K562 (cell line): ENCODE data around the gene AFF1. TPM values are rescaled to one million over a fixed set of nuclear protein-coding genes. Genes with fewer than 3 reads are reported as not detected.

ENCODE experiments used
- ATAC-seq: fragments of 200-7000 bp; cut with Tn5 transposase; 3 replicates; pipeline ENCODE4 v1.9.1; 2020; ENCODE audit warnings: moderate library complexity
- BruUV-seq: library from RNA; stranded (reverse); fragments of 400-500 nt; replicated peaks from 2 replicates; lab custom pipeline; 2021; lab: Mats Ljungman, UMichigan
- CTCF ChIA-PET: fragments of 300-600 bp; formaldehyde crosslinking; extraction: SDS; loops from one replicate; lab custom pipeline; 2021; ENCODE audit warnings: low intra/inter-chr PET ratio; lab: Yijun Ruan, JAX
- POLR2A ChIA-PET: fragments of 300-600, 350-650 bp; sonication (Branson Sonifier 250); formaldehyde crosslinking; extraction: SDS; loops from one replicate; lab custom pipeline; 2021; ENCODE audit warnings: antibody characterized with exemption, inconsistent platforms; lab: Yijun Ruan, JAX
- DNase-seq, 4 experiments: peaks; one replicate each; pipeline versions ENCODE4 v3.0.0 to v3.0.0-alpha.2; 2011 to 2018; ENCODE audit warnings: low spot score in 3 of 4, mixed read lengths in 3 of 4; ENCODE audit errors: extremely low read depth in 1 of 4
- FAIRE-seq: peaks from 2 replicates; lab custom pipeline; 2011; peaks lifted over from hg19 to GRCh38; lab: Jason Lieb, UNC
- H2AFZ ChIP-seq: 2 replicates; pipeline ENCODE4 v1.6.0; 2011; ENCODE audit warnings: low read depth, low read length, control low read depth, inconsistent platforms
- H3K27ac ChIP-seq: fragments of 200-600 bp; 3 replicates; pipeline ENCODE4 v1.8.0; 2011; ENCODE audit warnings: low read depth, mild to moderate bottlenecking, control low read depth, inconsistent platforms, low read length, moderate library complexity, mixed read lengths; ENCODE audit errors: extremely low read depth
- H3K27me3 ChIP-seq, 2 experiments: fragments of 300-600 bp in 1 of 2; 2 replicates in 1 of 2; 3 replicates in 1 of 2; pipeline versions ENCODE4 v1.6.0 to v1.8.0; 2011; ENCODE audit warnings: inconsistent platforms in 2 of 2, low read length in 2 of 2, mild to moderate bottlenecking in 1 of 2, mixed read lengths in 1 of 2, moderate library complexity in 1 of 2; ENCODE audit not compliant: control insufficient read depth in 2 of 2, insufficient read depth in 2 of 2
- H3K36me3 ChIP-seq: fragments of 300-600 bp; 3 replicates; pipeline ENCODE4 v1.8.0; 2011; ENCODE audit warnings: mild to moderate bottlenecking, low read length, inconsistent platforms; ENCODE audit not compliant: control insufficient read depth, insufficient read depth
- H3K4me1 ChIP-seq, 2 experiments: fragments of 200-600 bp in 1 of 2; replicated peaks in 1 of 2; 2 replicates in 1 of 2; 3 replicates in 1 of 2; pipeline versions ENCODE4 v1.5.1 to v1.8.0; 2011; ENCODE audit warnings: inconsistent platforms in 2 of 2, low read length in 2 of 2, mild to moderate bottlenecking in 1 of 2, mixed read lengths in 1 of 2, moderate library complexity in 1 of 2; ENCODE audit not compliant: control insufficient read depth in 2 of 2, insufficient read depth in 2 of 2
- H3K4me2 ChIP-seq: 2 replicates; pipeline ENCODE4 v1.6.1; 2011; ENCODE audit warnings: low read length, control low read depth, inconsistent platforms, mixed read lengths; ENCODE audit not compliant: insufficient read depth
- H3K4me3 ChIP-seq: fragments of 200-600 bp; sonication (generic), shearing (Covaris generic); 2 replicates; pipeline ENCODE4 v1.5.1; 2016; ENCODE audit warnings: control low read depth, inconsistent platforms
- H3K79me2 ChIP-seq: fragments of 200-600 bp; 3 replicates; pipeline ENCODE4 v1.8.0; 2011; ENCODE audit warnings: low read length, inconsistent platforms; ENCODE audit not compliant: control insufficient read depth, insufficient read depth
- H3K9ac ChIP-seq, 2 experiments: 2 replicates each; pipeline versions ENCODE4 v1.6.0 to v1.6.1; 2011; ENCODE audit warnings: low read depth in 2 of 2, low read length in 2 of 2, control low read depth in 1 of 2, inconsistent platforms in 1 of 2, mild to moderate bottlenecking in 1 of 2, mixed read lengths in 1 of 2; ENCODE audit not compliant: insufficient read depth in 1 of 2
- H3K9me1 ChIP-seq: one replicate; pipeline ENCODE4 v1.6.0; 2011; ENCODE audit warnings: inconsistent platforms, mild to moderate bottlenecking, low read length, moderate library complexity; ENCODE audit not compliant: control insufficient read depth, insufficient read depth
- H3K9me3 ChIP-seq: replicated peaks from 2 replicates; pipeline ENCODE4 v1.5.1; 2011; ENCODE audit warnings: low read depth, low read length, inconsistent platforms; ENCODE audit not compliant: control insufficient read depth, insufficient read depth
- H4K20me1 ChIP-seq: replicated peaks from 2 replicates; pipeline ENCODE4 v1.6.1; 2011; ENCODE audit warnings: low read length, inconsistent platforms, mixed read lengths; ENCODE audit not compliant: control insufficient read depth, insufficient read depth
- CC2D1A ChIP-seq: fragments of 450-650 bp; IDR thresholded peaks from 2 replicates; pipeline ENCODE4 v1.6.1; 2017; ENCODE audit warnings: mild to moderate bottlenecking
- CREB3 ChIP-seq: fragments of 450-650 bp; conservative IDR thresholded peaks from 2 replicates; pipeline ENCODE4 v1.6.1; 2016; ENCODE audit warnings: missing genetic modification characterization, low read depth, mild to moderate bottlenecking, missing compliant biosample characterization, moderate library complexity
- CXXC5 ChIP-seq: fragments of 250-450 bp; sonication (Bioruptor Pico); IDR thresholded peaks from 2 replicates; pipeline ENCODE4 v1.8.0; 2022; ENCODE audit warnings: inconsistent platforms, mild to moderate bottlenecking, moderate library complexity
- ILK ChIP-seq: fragments of 450-650 bp; IDR thresholded peaks from 2 replicates; pipeline ENCODE4 v1.6.1; 2016; ENCODE audit warnings: missing genetic modification characterization, low read depth, mild to moderate bottlenecking, missing compliant biosample characterization, moderate library complexity, borderline replicate concordance
- NR2C1 ChIP-seq, 2 experiments: fragments of 450-650 bp; IDR thresholded peaks; 2 replicates each; pipeline ENCODE4 v1.6.1; 2017; ENCODE audit warnings: mild to moderate bottlenecking in 2 of 2, antibody characterized with exemption in 1 of 2, inconsistent platforms in 1 of 2, missing compliant biosample characterization in 1 of 2, missing genetic modification characterization in 1 of 2
- SRSF1 ChIP-seq: fragments of 200-400 bp; formaldehyde crosslinking; IDR thresholded peaks from 2 replicates; pipeline ENCODE4 v1.6.1; 2017; ENCODE audit warnings: mild to moderate bottlenecking, low read depth, low read length, moderate library complexity
- USF1 ChIP-seq: sonication (generic); formaldehyde crosslinking; IDR thresholded peaks from 2 replicates; pipeline ENCODE4 v1.9.0; 2022; ENCODE audit warnings: mild to moderate bottlenecking, missing genetic modification reagents
- ZNF354B ChIP-seq: fragments of 250-450 bp; sonication (Bioruptor Pico); IDR thresholded peaks from 2 replicates; pipeline ENCODE4 v1.4.0; 2020
- ZNF586 ChIP-seq: fragments of 450-650 bp; formaldehyde crosslinking; conservative IDR thresholded peaks from 2 replicates; pipeline ENCODE4 v1.4.0; 2020; ENCODE audit warnings: mild to moderate bottlenecking, moderate library complexity
- WGBS: fragments of 100-300 bp; shearing (Covaris generic); methylation state at CpG from one replicate; pipeline ENCODE4 v1.1.6; 2016; ENCODE audit warnings: low coverage, mixed read lengths; ENCODE audit not compliant: insufficient coverage; ENCODE audit errors: missing lambda C conversion rate; 5-methylcytosine and 5-hydroxymethylcytosine counted together
- in situ Hi-C: fragments of 300-500 bp; cut with MboI; formaldehyde crosslinking; loops from 4 replicates; pipeline ENCODE4 v1.15.0; 2018; ENCODE audit warnings: inconsistent platforms, mixed read lengths
- intact Hi-C: fragments of 100-400 bp; cut with micrococcal nuclease; formaldehyde crosslinking; loops from 2 replicates; pipeline ENCODE4 v1.14.2; 2022
- polyA plus RNA-seq, 8 experiments: library from polyadenylated mRNA; depleted of rRNA in 4 of 8; stranded (reverse) in 5 of 8; unstranded in 3 of 8; fragments of >200 nt; fragmentation: Nextera tagmentation in 2 of 8; fragmentation: Illumina TruSeq in 1 of 8; extraction: Ambion mirVana in 2 of 8; extraction: Trizol in 1 of 8; gene quantifications; 2 replicates each; pipeline versions ENCODE4 v1.2.1 to v1.2.3, GENCODE V29; 2011 to 2014; ENCODE audit warnings: inconsistent platforms in 1 of 8, missing spikeins in 1 of 8
- total RNA-seq, 7 experiments: library from RNA; depleted of rRNA in 6 of 7; stranded (reverse); fragments of >200 nt in 6 of 7; fragmentation: Illumina TruSeq in 2 of 7; extraction: Trizol in 2 of 7; gene quantifications; 2 replicates each; pipeline versions ENCODE4 v1.2.1 to v1.2.3, GENCODE V29; 2011 to 2021; ENCODE audit warnings: low replicate concordance in 1 of 7
- TF ChIP-seq, protein P1 (sequence below): fragments of 450-650 bp; IDR thresholded peaks from 2 replicates; pipeline ENCODE4 v1.6.1; 2017; ENCODE audit warnings: antibody characterized with exemption
- TF ChIP-seq, protein P2 (sequence below): fragments of 250-450 bp; sonication (Bioruptor Pico); IDR thresholded peaks from 2 replicates; pipeline ENCODE4 v1.5.0; 2021; ENCODE audit warnings: mild to moderate bottlenecking, moderate library complexity
- TF ChIP-seq, protein P3 (sequence below): fragments of 250-450 bp; sonication (Bioruptor Pico); IDR thresholded peaks from 2 replicates; pipeline ENCODE4 v1.8.0; 2022; ENCODE audit warnings: moderate library complexity, mild to moderate bottlenecking, inconsistent platforms

The AFF1 gene
- total and polyA plus RNA-seq, 9 of the 15 experiments (the other 6 are each of a cell fraction or from before 2014, with no cell fraction given): 4.1 to 47.5 (median 17.2) TPM

DNA sequence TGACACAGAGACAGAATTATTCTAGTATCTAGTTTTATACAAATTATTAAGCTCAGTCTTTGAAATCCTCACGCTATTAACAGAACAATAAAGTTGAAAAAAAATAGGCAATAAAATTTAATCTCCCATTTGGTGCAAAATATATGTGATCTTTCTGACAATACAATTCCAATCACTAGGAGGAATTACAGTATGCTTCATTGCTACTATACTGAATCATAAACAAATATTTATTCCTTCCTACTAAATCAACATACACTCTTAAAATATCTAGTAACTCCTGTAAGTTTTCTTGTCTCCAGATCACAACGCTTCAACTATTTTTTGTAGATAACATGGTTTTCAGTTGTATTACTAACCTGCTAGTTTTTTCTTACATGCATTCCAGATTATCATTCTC, 239.9 kb downstream of the AFF1 start:
- intact Hi-C loops: no loop called here
- WGBS: 100% methylated on average over 2 of the region's 2 CpGs
- no TSS peak for BruUV-seq
- in situ Hi-C loops: no loop called here
- Histone ChIP-seq H3K9ac (no peak overlapping the region), H3K79me2 (no peaks in the 10 kb centered on the region), H3K9me3 (no peaks in the 10 kb centered on the region), H3K4me2 (no peak overlapping the region), H2AFZ (no peak overlapping the region), H4K20me1 (no peaks in the 10 kb centered on the region), H3K27ac (no peak overlapping the region), H3K9me1 (no peaks in the 10 kb centered on the region), H3K27me3 (no peaks in the 10 kb centered on the region), H3K36me3 (peaks cover 15% of the 10 kb centered on the region; the same call in 1 of the 3 replicates), H3K4me1 (no peaks in the 10 kb centered on the region), H3K4me3 (no peak overlapping the region)
- ChIA-PET POLR2A (no interaction called here), CTCF (no interaction called here)
- TF ChIP-seq CXXC5 (no peak), CC2D1A (no peak), ZNF586 (no peak), CREB3 (tag) (no peak), ZNF354B (CRISPR knock-in tag) (no peak), USF1 (CRISPR knock-in tag) (no peak), SRSF1 (no peak), NR2C1 (IDR thresholded peaks at IDR 0.05) (no peak), NR2C1 (tag; IDR thresholded peaks at IDR 0.05) (no peak), ILK (tag) (no peak)
- TF ChIP-seq, protein P1, sequence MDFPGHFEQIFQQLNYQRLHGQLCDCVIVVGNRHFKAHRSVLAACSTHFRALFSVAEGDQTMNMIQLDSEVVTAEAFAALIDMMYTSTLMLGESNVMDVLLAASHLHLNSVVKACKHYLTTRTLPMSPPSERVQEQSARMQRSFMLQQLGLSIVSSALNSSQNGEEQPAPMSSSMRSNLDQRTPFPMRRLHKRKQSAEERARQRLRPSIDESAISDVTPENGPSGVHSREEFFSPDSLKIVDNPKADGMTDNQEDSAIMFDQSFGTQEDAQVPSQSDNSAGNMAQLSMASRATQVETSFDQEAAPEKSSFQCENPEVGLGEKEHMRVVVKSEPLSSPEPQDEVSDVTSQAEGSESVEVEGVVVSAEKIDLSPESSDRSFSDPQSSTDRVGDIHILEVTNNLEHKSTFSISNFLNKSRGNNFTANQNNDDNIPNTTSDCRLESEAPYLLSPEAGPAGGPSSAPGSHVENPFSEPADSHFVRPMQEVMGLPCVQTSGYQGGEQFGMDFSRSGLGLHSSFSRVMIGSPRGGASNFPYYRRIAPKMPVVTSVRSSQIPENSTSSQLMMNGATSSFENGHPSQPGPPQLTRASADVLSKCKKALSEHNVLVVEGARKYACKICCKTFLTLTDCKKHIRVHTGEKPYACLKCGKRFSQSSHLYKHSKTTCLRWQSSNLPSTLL: no peak
- TF ChIP-seq, protein P2, sequence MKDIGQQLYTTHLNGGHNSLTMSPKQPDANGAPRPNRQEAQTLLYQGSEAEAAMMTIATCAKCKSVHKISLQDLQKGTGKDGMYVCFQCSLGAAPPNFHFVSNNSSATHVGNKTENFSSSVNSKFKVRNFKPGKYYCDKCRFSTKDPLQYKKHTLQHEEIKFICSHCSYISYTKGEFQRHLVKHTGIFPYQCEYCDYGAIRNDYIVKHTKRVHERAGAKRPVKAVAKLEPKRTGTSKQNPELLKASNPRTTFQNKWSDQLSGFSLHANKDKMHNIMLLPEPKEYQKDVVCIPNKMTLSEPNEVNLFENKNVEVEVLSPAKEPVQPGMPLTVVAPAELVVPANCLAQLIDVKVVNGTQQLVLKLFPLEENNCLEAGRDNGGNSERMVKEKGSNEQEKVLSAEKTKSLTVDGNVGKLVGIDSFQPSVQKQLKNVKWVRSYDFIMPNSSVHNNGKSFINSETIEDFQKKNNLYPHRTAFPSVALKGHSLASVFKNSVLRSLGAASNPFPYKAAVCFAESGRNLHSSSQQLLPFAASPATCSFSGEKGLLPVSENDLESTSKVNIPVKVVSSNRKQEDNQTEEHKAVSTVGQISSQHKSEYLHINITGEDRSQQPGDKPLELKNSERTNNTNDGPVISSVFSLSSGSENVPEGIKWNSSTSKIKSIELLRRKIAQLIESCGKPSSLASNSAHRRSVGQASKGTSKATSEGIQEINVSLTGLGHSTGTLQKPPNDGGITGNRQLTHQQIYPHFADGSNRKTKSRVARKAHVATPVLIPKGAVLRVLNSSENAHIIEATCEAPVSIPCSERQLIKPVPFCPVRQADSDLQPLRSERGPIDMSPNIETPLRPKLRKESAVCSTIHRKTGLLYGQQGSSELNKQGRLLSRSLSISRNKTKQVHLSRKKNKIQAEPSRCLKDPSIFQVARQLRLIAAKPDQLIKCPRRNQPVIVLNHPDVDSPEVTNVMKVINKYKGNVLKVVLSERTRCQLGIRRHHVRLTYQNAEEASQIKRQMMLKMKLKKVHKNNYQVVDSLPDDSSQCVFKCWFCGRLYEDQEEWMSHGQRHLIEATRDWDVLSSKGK (CRISPR knock-in tag): no peak
- TF ChIP-seq, protein P3, sequence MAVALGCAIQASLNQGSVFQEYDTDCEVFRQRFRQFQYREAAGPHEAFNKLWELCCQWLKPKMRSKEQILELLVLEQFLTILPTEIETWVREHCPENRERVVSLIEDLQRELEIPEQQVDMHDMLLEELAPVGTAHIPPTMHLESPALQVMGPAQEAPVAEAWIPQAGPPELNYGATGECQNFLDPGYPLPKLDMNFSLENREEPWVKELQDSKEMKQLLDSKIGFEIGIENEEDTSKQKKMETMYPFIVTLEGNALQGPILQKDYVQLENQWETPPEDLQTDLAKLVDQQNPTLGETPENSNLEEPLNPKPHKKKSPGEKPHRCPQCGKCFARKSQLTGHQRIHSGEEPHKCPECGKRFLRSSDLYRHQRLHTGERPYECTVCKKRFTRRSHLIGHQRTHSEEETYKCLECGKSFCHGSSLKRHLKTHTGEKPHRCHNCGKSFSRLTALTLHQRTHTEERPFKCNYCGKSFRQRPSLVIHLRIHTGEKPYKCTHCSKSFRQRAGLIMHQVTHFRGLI (CRISPR knock-in tag): no peak
- DNase-seq (no peak), FAIRE-seq (no peak), ATAC-seq (no peak)
